ENCODE results near the gene SH3RF2. TPM values are rescaled to one million over a fixed set of nuclear protein-coding genes. Genes with fewer than 3 reads are reported as not detected.

SH3RF2 gene
- total RNA-seq, 1 donor from 2014 or later = 231 TPM

GRCh38 chr5:146024034-146024433, 87.7 kb downstream of the SH3RF2 start:
- intact Hi-C loops (cut with DNase I) = no loop called here
- no peak for DNase-seq (ENCODE audit: low spot score)

- intact Hi-C loops (cut with DNase I) = no loop called here
- no peak for DNase-seq (ENCODE audit: low spot score)
Measured at GRCh38 chr5:146025114-146025680, 88.8 kb downstream of the SH3RF2 start.

GRCh38 chr5:146025681-146026080, 89.3 kb downstream of the SH3RF2 start:
- intact Hi-C loops (cut with DNase I) = no loop called here
- no peak for DNase-seq (ENCODE audit: low spot score)

GRCh38 chr5:146026307-146027010, 90.1 kb downstream of the SH3RF2 start:
- intact Hi-C loops (cut with DNase I) = no loop called here
- no peak for DNase-seq (ENCODE audit: low spot score)

- no peak for DNase-seq (ENCODE audit: low spot score)
- intact Hi-C loops (cut with DNase I) = no loop called here
Measured at GRCh38 chr5:146027751-146028150, 91.4 kb downstream of the SH3RF2 start.

GRCh38 chr5:146032911-146033310, 96.5 kb downstream of the SH3RF2 start:
- intact Hi-C loops (cut with DNase I) = no loop called here
- DNase-seq (ENCODE audit: low spot score) = no peak

- intact Hi-C loops (cut with DNase I) = no loop called here
- no peak for DNase-seq (ENCODE audit: low spot score)
Measured at GRCh38 chr5:146034127-146034526, 97.7 kb downstream of the SH3RF2 start.

GRCh38 chr5:146034605-146035004, 98.2 kb downstream of the SH3RF2 start:
- DNase-seq (ENCODE audit: low spot score) = no peak
- intact Hi-C loops (cut with DNase I) = no loop called here

GRCh38 chr5:146039420-146039819, 103.0 kb downstream of the SH3RF2 start:
- intact Hi-C loops (cut with DNase I) = no loop called here
- DNase-seq (ENCODE audit: low spot score) = no peak

GRCh38 chr5:146040527-146040926, 104.1 kb downstream of the SH3RF2 start:
- DNase-seq (ENCODE audit: low spot score) = no peak
- intact Hi-C loops (cut with DNase I) = loop anchor here (5.0 kb wide), 2 partner anchors 58 to 103 kb away; partner anchors contain the start of gene SH3RF2

- intact Hi-C loops (cut with DNase I) = loop anchor here (5.0 kb wide), 2 partner anchors 59 to 104 kb away; partner anchors contain the start of gene SH3RF2
- DNase-seq (ENCODE audit: low spot score) = no peak
Measured at GRCh38 chr5:146041180-146041789, 104.9 kb downstream of the SH3RF2 start.

- intact Hi-C loops (cut with DNase I) = loop anchor here (5.0 kb wide), 2 partner anchors 60 to 105 kb away; partner anchors contain the start of gene SH3RF2
- DNase-seq (ENCODE audit: low spot score) = no peak
Measured at GRCh38 chr5:146042628-146043279, 106.4 kb downstream of the SH3RF2 start.

GRCh38 chr5:146043722-146044121, 107.3 kb downstream of the SH3RF2 start:
- no peak for DNase-seq (ENCODE audit: low spot score)

GRCh38 chr5:146047396-146047795, 111.0 kb downstream of the SH3RF2 start:
- intact Hi-C loops (cut with DNase I) = loop anchor here (5.0 kb wide), 2 partner anchors 215 to 365 kb away; no protein-coding TSS in a partner anchor

More at GRCh38 chr5:146043722-146044121, 107.3 kb downstream of the SH3RF2 start:
- intact Hi-C loops (cut with DNase I) = loop anchor here (5.0 kb wide), 2 partner anchors 61 to 106 kb away; partner anchors contain the start of gene SH3RF2

GRCh38 chr5:146048994-146049703, 112.8 kb downstream of the SH3RF2 start:
- no peak for DNase-seq (ENCODE audit: low spot score)
- intact Hi-C loops (cut with DNase I) = loop anchor here (5.0 kb wide), 2 partner anchors 217 to 367 kb away; no protein-coding TSS in a partner anchor

More at GRCh38 chr5:146047396-146047795, 111.0 kb downstream of the SH3RF2 start:
- no peak for DNase-seq (ENCODE audit: low spot score)

GRCh38 chr5:146049704-146050026, 113.3 kb downstream of the SH3RF2 start:
- DNase-seq (ENCODE audit: low spot score) = no peak
- intact Hi-C loops (cut with DNase I) = loop anchor here (5.0 to 10.0 kb wide), 3 partner anchors 217 to 1845 kb away; no protein-coding TSS in a partner anchor

- DNase-seq (ENCODE audit: low spot score) = no peak
- intact Hi-C loops (cut with DNase I) = loop anchor here (10.0 kb wide), 1 partner anchor 1845 kb away; no protein-coding TSS in a partner anchor
Measured at GRCh38 chr5:146050086-146050485, 113.7 kb downstream of the SH3RF2 start.

GRCh38 chr5:146051678-146052077, 115.3 kb downstream of the SH3RF2 start:
- intact Hi-C loops (cut with DNase I) = loop anchor here (10.0 kb wide), 1 partner anchor 1847 kb away; no protein-coding TSS in a partner anchor
- no peak for DNase-seq (ENCODE audit: low spot score)

- no peak for DNase-seq (ENCODE audit: low spot score)
- intact Hi-C loops (cut with DNase I) = loop anchor here (10.0 kb wide), 1 partner anchor 1848 kb away; no protein-coding TSS in a partner anchor
Measured at GRCh38 chr5:146052780-146053179, 116.4 kb downstream of the SH3RF2 start.

Measured in cardiac septum (tissue), 1 donor.